ENCODE data around the gene TET2. TPM values are rescaled to one million over a fixed set of nuclear protein-coding genes. Genes with fewer than 3 reads are reported as not detected.

The TET2 gene
- total RNA-seq, 4 donors from 2014 or later, result 27.4 to 40.5 (median 32.4) TPM

DNA sequence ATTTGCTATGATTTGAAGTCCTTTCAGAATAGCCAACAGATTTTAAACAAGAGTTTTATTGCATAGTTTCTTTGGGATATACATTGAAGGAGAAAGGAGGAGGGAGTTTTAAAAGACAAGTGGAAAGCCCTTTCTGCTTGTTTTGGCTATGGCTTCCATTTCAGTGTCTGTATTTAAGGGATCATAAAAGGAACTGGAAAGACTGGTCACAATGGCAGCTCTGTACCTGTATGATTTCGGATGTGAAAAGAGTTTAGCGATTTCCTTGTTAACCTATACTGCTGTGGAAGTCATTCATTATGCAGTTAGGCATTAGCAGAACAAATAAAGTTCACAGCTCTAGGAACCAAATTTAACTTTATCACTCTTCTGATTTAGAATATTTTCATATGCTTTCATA, 60.7 kb downstream of the TET2 start:
- 95 to 96% methylated on average over 2 of the region's 2 CpGs for WGBS, 2 donors
- Histone ChIP-seq H3K4me3 (replicated peaks in 1 of 3) (no peak overlapping the region), H3K36me3 (no peaks in the 10 kb centered on the region), H3K27me3 (no peaks in the 10 kb centered on the region), H3K4me1 (peaks cover 0 to 13% of the 10 kb centered on the region in 2 donors), H3K27ac (no peak overlapping the region), H3K9me3 (no peaks in the 10 kb centered on the region)
- intact Hi-C loops (cut with DNase I), result no loop called here
- no peak for DNase-seq
- TF ChIP-seq, protein P1, sequence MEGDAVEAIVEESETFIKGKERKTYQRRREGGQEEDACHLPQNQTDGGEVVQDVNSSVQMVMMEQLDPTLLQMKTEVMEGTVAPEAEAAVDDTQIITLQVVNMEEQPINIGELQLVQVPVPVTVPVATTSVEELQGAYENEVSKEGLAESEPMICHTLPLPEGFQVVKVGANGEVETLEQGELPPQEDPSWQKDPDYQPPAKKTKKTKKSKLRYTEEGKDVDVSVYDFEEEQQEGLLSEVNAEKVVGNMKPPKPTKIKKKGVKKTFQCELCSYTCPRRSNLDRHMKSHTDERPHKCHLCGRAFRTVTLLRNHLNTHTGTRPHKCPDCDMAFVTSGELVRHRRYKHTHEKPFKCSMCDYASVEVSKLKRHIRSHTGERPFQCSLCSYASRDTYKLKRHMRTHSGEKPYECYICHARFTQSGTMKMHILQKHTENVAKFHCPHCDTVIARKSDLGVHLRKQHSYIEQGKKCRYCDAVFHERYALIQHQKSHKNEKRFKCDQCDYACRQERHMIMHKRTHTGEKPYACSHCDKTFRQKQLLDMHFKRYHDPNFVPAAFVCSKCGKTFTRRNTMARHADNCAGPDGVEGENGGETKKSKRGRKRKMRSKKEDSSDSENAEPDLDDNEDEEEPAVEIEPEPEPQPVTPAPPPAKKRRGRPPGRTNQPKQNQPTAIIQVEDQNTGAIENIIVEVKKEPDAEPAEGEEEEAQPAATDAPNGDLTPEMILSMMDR (IDR thresholded peaks at IDR 0.05), result no peak

DNA sequence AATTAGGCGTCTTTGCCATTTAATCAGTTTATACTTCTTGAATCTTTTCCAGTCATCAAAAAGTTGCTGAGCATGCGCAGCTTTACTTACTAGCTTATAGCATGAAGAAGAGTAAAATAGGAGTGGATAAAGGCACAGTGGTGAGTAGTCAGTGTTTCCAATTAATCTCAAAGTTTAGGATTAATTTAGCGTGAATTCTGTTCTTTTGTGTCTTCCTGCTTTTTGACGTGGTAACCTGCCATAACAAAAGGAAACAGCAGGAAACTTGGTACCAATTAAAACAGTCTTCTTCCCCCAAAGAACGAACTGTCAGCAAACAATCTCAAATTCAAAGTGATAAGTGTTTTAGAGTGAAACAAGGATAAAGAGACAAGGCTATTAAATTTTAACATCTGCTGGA, 61.9 kb downstream of the TET2 start:
- 85 to 88% methylated on average over 5 of the region's 5 CpGs for WGBS, 2 donors
- no peak for DNase-seq
- Histone ChIP-seq H3K36me3 (no peaks in the 10 kb centered on the region), H3K9me3 (no peaks in the 10 kb centered on the region), H3K4me1 (peaks cover 0 to 13% of the 10 kb centered on the region in 2 donors), H3K4me3 (replicated peaks in 1 of 3) (no peak overlapping the region), H3K27ac (no peak overlapping the region), H3K27me3 (no peaks in the 10 kb centered on the region)
- TF ChIP-seq, protein P1 (IDR thresholded peaks at IDR 0.05), result no peak
- no peak for TF ChIP-seq POLR2A (IDR thresholded peaks at IDR 0.05)
- intact Hi-C loops (cut with DNase I), result no loop called here

DNA sequence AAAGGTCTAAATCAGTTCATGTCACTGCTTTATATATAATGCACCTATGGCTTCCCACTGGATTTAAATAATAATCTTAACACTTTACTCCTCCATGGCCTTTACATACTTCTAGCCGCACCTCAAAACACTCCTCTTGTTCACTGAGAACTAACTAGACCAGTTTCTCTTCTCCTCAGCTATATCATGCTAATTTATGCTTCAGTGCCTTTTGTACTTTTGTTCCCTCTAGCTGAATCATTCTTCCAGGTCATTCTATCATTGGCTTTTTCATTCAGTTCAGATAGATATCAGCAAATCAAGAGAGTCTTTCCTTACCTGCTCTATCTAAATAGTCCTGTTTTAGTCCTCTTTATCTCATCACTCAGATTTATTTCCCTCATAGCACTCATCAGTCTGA, 64.2 kb downstream of the TET2 start:
- no peak for DNase-seq
- no peak for TF ChIP-seq POLR2A (IDR thresholded peaks at IDR 0.05)
- TF ChIP-seq, protein P1 (IDR thresholded peaks at IDR 0.05), result no peak
- no peak overlapping the region for H3K27ac ChIP-seq
- intact Hi-C loops (cut with DNase I), result no loop called here
- H3K9me3 ChIP-seq, result no peaks in the 10 kb centered on the region
- peaks cover 0 to 17% of the 10 kb centered on the region in 2 donors for H3K4me1 ChIP-seq
- 41 to 46% methylated on average over 1 of the region's 1 CpG for WGBS, 2 donors
- H3K36me3 ChIP-seq, result no peaks in the 10 kb centered on the region
- H3K4me3 ChIP-seq (replicated peaks in 1 of 3), result no peak overlapping the region
- no peaks in the 10 kb centered on the region for H3K27me3 ChIP-seq

DNA sequence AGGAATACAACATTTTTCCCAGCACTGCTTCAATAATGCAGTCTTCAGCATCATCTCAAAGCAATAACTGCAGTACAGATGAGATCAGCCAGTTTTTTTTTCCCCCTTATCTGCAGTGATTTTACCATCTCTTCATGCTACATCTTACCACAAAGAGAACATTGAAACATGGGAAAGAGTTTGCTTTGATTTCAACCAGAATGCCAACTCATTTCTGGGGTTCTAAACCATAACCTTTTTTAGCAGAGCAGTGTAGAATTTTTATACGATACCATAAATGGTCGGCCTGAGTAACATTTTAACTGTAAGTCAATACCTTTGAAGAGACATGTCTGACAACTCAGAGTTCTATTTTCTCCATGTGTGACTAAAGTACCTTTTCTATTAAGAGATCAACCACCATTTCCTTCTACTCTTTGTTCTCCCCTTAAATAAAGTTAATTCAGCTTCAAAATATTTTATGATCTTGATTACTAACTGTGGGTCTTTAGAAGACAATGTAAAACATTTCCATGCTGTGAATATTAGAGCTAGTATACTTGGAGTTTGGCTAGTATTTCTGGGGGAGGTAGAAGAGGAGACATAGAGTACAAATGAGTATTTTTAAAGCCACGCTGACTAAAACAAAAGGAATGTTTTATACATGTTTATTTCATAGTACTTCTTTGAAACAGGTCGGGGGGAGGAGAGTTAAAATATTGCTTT, 69.1 kb downstream of the TET2 start:
- Histone ChIP-seq H3K27ac (no peak overlapping the region), H3K4me1 (peaks cover 0 to 14% of the 10 kb centered on the region in 2 donors), H3K9me3 (no peaks in the 10 kb centered on the region), H3K36me3 (no peaks in the 10 kb centered on the region), H3K27me3 (no peaks in the 10 kb centered on the region), H3K4me3 (replicated peaks in 1 of 3) (no peak overlapping the region)
- WGBS, 2 donors, result 68 to 70% methylated on average over 4 of the region's 4 CpGs
- TF ChIP-seq, protein P1 (IDR thresholded peaks at IDR 0.05), result no peak
- TF ChIP-seq POLR2A (IDR thresholded peaks at IDR 0.05), result no peak
- no peak for DNase-seq
- intact Hi-C loops (cut with DNase I), result no loop called here

DNA sequence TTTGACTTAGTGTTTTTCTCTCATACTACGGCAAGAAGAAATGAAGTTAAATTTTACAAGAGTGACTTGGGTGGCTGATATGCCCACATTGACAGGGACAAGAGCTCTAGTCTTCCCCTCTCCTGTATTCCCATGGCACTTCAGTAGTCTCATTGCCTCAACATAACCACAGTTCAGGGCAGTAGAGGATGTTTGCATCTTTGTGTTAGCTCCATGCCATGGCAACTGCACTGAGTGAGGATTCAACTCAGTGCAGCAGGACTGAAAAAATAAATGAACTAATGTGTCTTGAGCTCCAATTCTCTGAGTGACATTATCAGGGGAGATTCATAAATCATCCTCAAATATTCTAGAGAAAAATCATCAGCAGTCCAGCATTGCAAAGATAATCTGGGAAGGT, 78.8 kb downstream of the TET2 start:
- 97% methylated on average over 1 of the region's 1 CpG for WGBS, 2 donors
- no peak for DNase-seq
- TF ChIP-seq, protein P1 (IDR thresholded peaks at IDR 0.05), result no peak
- TF ChIP-seq POLR2A (IDR thresholded peaks at IDR 0.05), result no peak
- Histone ChIP-seq H3K4me1 (no peaks in the 10 kb centered on the region), H3K27me3 (no peaks in the 10 kb centered on the region), H3K36me3 (no peaks in the 10 kb centered on the region), H3K27ac (no peak overlapping the region), H3K9me3 (no peaks in the 10 kb centered on the region), H3K4me3 (replicated peaks in 1 of 3) (no peak overlapping the region)
- intact Hi-C loops (cut with DNase I), result no loop called here
